ENCODE measurements around the gene ALDH1A3. TPM values are rescaled to one million over a fixed set of nuclear protein-coding genes. Genes with fewer than 3 reads are reported as not detected.

Gene ALDH1A3
- total and polyA plus RNA-seq, 2 donors (not counting 1 experiment from before 2014, with no cell fraction given) = 4.2 to 32.5 TPM

GRCh38 chr15:100833417-100834389 is 45.9 kb upstream of the ALDH1A3 start:
- no peak overlapping the region for H3K4me3 ChIP-seq (replicated peaks in 1 of 4; ENCODE audit: control extremely low read depth in 1 of 4, insufficient read depth in 1 of 4, low read depth in 3 of 4, low read length in 4 of 4)
- no peaks in the 10 kb centered on the region for H3K36me3 ChIP-seq (ENCODE audit: control insufficient read depth, insufficient read depth, low read length)
- H4K20me1 ChIP-seq (ENCODE audit: control insufficient read depth, extremely low read depth, insufficient read depth, low read length) = no peaks in the 10 kb centered on the region
- no peak overlapping the region for H3K27ac ChIP-seq (ENCODE audit: insufficient read depth, low read length)
- no peak overlapping the region for H3K4me2 ChIP-seq (ENCODE audit: extremely low read depth, insufficient read depth, low read length)
- no peak for DNase-seq (ENCODE audit: low read depth in 2 of 2)
- H3K9me3 ChIP-seq (ENCODE audit: control insufficient read depth, insufficient read depth, low read depth, low read length) = no peaks in the 10 kb centered on the region
- no peaks in the 10 kb centered on the region for H3K27me3 ChIP-seq (ENCODE audit: control insufficient read depth, insufficient read depth, low read length)
- TF ChIP-seq, protein P1, sequence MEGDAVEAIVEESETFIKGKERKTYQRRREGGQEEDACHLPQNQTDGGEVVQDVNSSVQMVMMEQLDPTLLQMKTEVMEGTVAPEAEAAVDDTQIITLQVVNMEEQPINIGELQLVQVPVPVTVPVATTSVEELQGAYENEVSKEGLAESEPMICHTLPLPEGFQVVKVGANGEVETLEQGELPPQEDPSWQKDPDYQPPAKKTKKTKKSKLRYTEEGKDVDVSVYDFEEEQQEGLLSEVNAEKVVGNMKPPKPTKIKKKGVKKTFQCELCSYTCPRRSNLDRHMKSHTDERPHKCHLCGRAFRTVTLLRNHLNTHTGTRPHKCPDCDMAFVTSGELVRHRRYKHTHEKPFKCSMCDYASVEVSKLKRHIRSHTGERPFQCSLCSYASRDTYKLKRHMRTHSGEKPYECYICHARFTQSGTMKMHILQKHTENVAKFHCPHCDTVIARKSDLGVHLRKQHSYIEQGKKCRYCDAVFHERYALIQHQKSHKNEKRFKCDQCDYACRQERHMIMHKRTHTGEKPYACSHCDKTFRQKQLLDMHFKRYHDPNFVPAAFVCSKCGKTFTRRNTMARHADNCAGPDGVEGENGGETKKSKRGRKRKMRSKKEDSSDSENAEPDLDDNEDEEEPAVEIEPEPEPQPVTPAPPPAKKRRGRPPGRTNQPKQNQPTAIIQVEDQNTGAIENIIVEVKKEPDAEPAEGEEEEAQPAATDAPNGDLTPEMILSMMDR (conservative IDR thresholded peaks at IDR 0.05 in 1 of 2, IDR thresholded peaks at IDR 0.05 in 1 of 2; ENCODE audit: low read depth in 1 of 2, low read length in 2 of 2) = no peak
- no peak for TF ChIP-seq EZH2 (IDR thresholded peaks at IDR 0.05; ENCODE audit: low read length, missing control alignments)
- H2AFZ ChIP-seq (ENCODE audit: low read length) = no peak overlapping the region
- H3K9ac ChIP-seq (ENCODE audit: insufficient read depth, low read length) = no peak overlapping the region
- no peaks in the 10 kb centered on the region for H3K4me1 ChIP-seq (ENCODE audit: control insufficient read depth, extremely low read depth, insufficient read depth, low read length)
- H3K79me2 ChIP-seq (ENCODE audit: control insufficient read depth, insufficient read depth, low read length) = no peaks in the 10 kb centered on the region

- H3K27ac ChIP-seq (ENCODE audit: insufficient read depth, low read length) = no peak overlapping the region
- no peak for DNase-seq (ENCODE audit: low read depth in 2 of 2)
- H3K36me3 ChIP-seq (ENCODE audit: control insufficient read depth, insufficient read depth, low read length) = no peaks in the 10 kb centered on the region
- no peak overlapping the region for H3K9ac ChIP-seq (ENCODE audit: insufficient read depth, low read length)
- H3K4me2 ChIP-seq (ENCODE audit: extremely low read depth, insufficient read depth, low read length) = no peak overlapping the region
- no peak overlapping the region for H3K4me3 ChIP-seq (replicated peaks in 1 of 4; ENCODE audit: control extremely low read depth in 1 of 4, insufficient read depth in 1 of 4, low read depth in 3 of 4, low read length in 4 of 4)
- TF ChIP-seq, protein P1 (conservative IDR thresholded peaks at IDR 0.05 in 1 of 2, IDR thresholded peaks at IDR 0.05 in 1 of 2; ENCODE audit: low read depth in 1 of 2, low read length in 2 of 2) = no peak
- TF ChIP-seq EZH2 (IDR thresholded peaks at IDR 0.05; ENCODE audit: low read length, missing control alignments) = no peak
- no peaks in the 10 kb centered on the region for H3K27me3 ChIP-seq (ENCODE audit: control insufficient read depth, insufficient read depth, low read length)
- no peak overlapping the region for H2AFZ ChIP-seq (ENCODE audit: low read length)
- H3K4me1 ChIP-seq (ENCODE audit: control insufficient read depth, extremely low read depth, insufficient read depth, low read length) = no peaks in the 10 kb centered on the region
- no peaks in the 10 kb centered on the region for H3K79me2 ChIP-seq (ENCODE audit: control insufficient read depth, insufficient read depth, low read length)
- no peaks in the 10 kb centered on the region for H3K9me3 ChIP-seq (ENCODE audit: control insufficient read depth, insufficient read depth, low read depth, low read length)
- H4K20me1 ChIP-seq (ENCODE audit: control insufficient read depth, extremely low read depth, insufficient read depth, low read length) = no peaks in the 10 kb centered on the region
Observed at GRCh38 chr15:100834731-100835130, 44.9 kb upstream of the ALDH1A3 start.

DNA sequence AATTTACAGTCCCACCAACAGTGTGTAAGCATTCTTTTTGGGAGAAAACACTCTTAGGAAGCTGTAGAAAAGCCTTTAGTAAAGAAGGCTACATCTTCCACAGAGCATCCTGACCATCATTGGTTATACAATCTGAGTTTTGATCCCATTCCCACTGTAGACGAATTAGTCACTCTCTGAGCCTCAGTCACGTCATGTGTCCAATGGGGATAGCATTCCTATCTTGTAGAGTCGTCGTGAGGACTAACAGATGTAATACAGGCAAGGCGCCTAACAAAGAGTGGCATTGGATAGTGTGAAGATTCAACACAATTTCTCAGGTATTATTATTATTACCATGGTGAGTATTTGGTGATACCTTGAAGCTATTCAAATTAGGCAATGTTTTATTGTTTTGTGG is 44.0 kb upstream of the ALDH1A3 start:
- no peak overlapping the region for H3K9ac ChIP-seq (ENCODE audit: insufficient read depth, low read length)
- no peak overlapping the region for H2AFZ ChIP-seq (ENCODE audit: low read length)
- H3K36me3 ChIP-seq (ENCODE audit: control insufficient read depth, insufficient read depth, low read length) = no peaks in the 10 kb centered on the region
- peak in 1 of 2 donors; percentile 17 for DNase-seq (ENCODE audit: low read depth in 2 of 2)
- H3K4me3 ChIP-seq (replicated peaks in 1 of 4; ENCODE audit: control extremely low read depth in 1 of 4, insufficient read depth in 1 of 4, low read depth in 3 of 4, low read length in 4 of 4) = no peak overlapping the region
- no peak overlapping the region for H3K27ac ChIP-seq (ENCODE audit: insufficient read depth, low read length)
- no peaks in the 10 kb centered on the region for H3K4me1 ChIP-seq (ENCODE audit: control insufficient read depth, extremely low read depth, insufficient read depth, low read length)
- TF ChIP-seq, protein P1 (conservative IDR thresholded peaks at IDR 0.05 in 1 of 2, IDR thresholded peaks at IDR 0.05 in 1 of 2; ENCODE audit: low read depth in 1 of 2, low read length in 2 of 2) = no peak
- TF ChIP-seq EZH2 (IDR thresholded peaks at IDR 0.05; ENCODE audit: low read length, missing control alignments) = no peak
- no peak overlapping the region for H3K4me2 ChIP-seq (ENCODE audit: extremely low read depth, insufficient read depth, low read length)
- no peaks in the 10 kb centered on the region for H3K27me3 ChIP-seq (ENCODE audit: control insufficient read depth, insufficient read depth, low read length)
- H3K79me2 ChIP-seq (ENCODE audit: control insufficient read depth, insufficient read depth, low read length) = no peaks in the 10 kb centered on the region
- no peaks in the 10 kb centered on the region for H3K9me3 ChIP-seq (ENCODE audit: control insufficient read depth, insufficient read depth, low read depth, low read length)
- no peaks in the 10 kb centered on the region for H4K20me1 ChIP-seq (ENCODE audit: control insufficient read depth, extremely low read depth, insufficient read depth, low read length)
